HL-60 (cell line): ENCODE measurements around the gene TBX15.

ENCODE experiments used
- CTCF ChIP-seq: IDR thresholded peaks from one replicate; pipeline ENCODE4 v1.5.1; 2011; ENCODE audit warnings: low read length, control low read depth, inconsistent platforms; ENCODE audit not compliant: insufficient read depth
- REST ChIP-seq: IDR thresholded peaks from 2 replicates; pipeline ENCODE4 v1.6.1; 2012; ENCODE audit warnings: low read depth; ENCODE audit not compliant: insufficient replicate concordance

GRCh38 chr1:119004781-119005180 lies 16.6 kb upstream of the TBX15 start:
- TF ChIP-seq CTCF = no peak
- TF ChIP-seq REST = no peak
